ENCODE data around the gene TMEM120B.
A peak's percentile ranks its signal among the peaks of the same experiment; 100 is the strongest.

TMEM120B gene

GRCh38 chr12:121801595-121802484 lies 89.3 kb downstream of the TMEM120B start:
- H3K9me3 Mint-ChIP-seq: no peaks in the 10 kb centered on the region
- H3K27ac Mint-ChIP-seq: peak overlapping the region; percentile 99
- peak; percentile 65 for DNase-seq
- no peaks in the 10 kb centered on the region for H3K27me3 Mint-ChIP-seq
- H3K36me3 Mint-ChIP-seq (ENCODE audit: low read depth): peaks cover 66% of the 10 kb centered on the region
- H3K4me3 Mint-ChIP-seq: peak overlapping the region; percentile 94
- peaks cover 41% of the 10 kb centered on the region for H3K4me1 Mint-ChIP-seq (ENCODE audit: low read depth)

GRCh38 chr12:121802485-121802842 lies 89.9 kb downstream of the TMEM120B start:
- no peaks in the 10 kb centered on the region for H3K27me3 Mint-ChIP-seq
- H3K36me3 Mint-ChIP-seq (ENCODE audit: low read depth): peaks cover 67% of the 10 kb centered on the region
- DNase-seq: no peak
- no peaks in the 10 kb centered on the region for H3K9me3 Mint-ChIP-seq
- peaks cover 45% of the 10 kb centered on the region for H3K4me1 Mint-ChIP-seq (ENCODE audit: low read depth)
- peak overlapping the region; percentile 99 for H3K27ac Mint-ChIP-seq
- H3K4me3 Mint-ChIP-seq: peak overlapping the region; percentile 94

DNA sequence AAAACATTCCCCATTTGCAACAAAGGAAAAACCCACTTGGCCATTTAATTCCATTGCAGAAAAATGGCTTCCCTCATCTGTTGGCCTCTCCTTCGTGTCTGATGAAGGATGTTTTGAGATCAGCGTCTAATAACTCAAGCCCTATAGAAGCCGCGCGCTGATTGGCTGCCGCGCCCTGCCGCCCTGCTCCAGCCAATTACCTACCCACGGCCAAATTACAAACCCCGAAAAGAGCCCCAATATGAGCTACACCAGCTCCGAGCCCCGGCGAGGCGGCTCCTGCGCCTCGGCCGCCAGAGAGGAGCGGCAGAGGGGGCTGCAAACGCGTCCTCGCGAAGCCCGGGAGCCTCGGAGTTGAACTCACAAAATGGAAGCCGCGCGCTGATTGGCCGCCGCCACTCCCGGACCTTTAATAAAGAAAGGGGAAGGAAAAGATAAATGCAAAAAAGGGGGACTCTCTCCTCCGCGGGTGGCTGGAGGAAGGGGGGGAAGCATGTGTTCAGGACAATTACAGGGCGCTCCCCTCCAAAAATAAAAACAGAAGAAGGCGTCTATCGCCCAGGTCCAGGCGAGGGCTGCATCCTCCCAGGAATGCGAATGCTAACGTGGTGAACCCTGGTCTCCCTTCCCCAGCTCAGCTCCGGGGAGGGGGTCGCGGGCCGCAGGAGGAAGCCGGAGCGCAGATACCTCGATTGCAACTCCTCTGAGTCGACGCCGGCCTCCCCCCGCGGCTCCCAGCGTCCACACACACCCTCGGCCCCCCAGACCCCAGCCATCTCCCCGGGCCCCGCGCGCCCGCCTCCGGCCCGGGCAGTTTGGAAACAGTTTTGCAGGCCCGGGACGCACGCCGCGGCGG lies 90.5 kb downstream of the TMEM120B start:
- no peaks in the 10 kb centered on the region for H3K27me3 Mint-ChIP-seq
- DNase-seq: peak; percentile 92

GRCh38 chr12:121803861-121804416 lies 91.4 kb downstream of the TMEM120B start, which contains the start of gene SETD1B:
SETD1B (plus strand) TSS chr12:121804009; CDS start chr12:121804738, 729 bp downstream.
- H3K4me1 Mint-ChIP-seq (ENCODE audit: low read depth): peaks cover 39% of the 10 kb centered on the region
- H3K4me3 Mint-ChIP-seq: peak within 1 kb of the TSS; percentile 94
- H3K36me3 Mint-ChIP-seq (ENCODE audit: low read depth): peaks cover 68% of the 10 kb centered on the region
- DNase-seq: peak; percentile 74
- H3K27ac Mint-ChIP-seq: peak within 1 kb of the TSS; percentile 99
- no peaks in the 10 kb centered on the region for H3K9me3 Mint-ChIP-seq
- H3K27me3 Mint-ChIP-seq: no peaks in the 10 kb centered on the region

More for the DNA sequence above, 90.5 kb downstream of the TMEM120B start:
- peak overlapping the region; percentile 94 for H3K4me3 Mint-ChIP-seq
- peaks cover 44% of the 10 kb centered on the region for H3K4me1 Mint-ChIP-seq (ENCODE audit: low read depth)
- peaks cover 68% of the 10 kb centered on the region for H3K36me3 Mint-ChIP-seq (ENCODE audit: low read depth)
- no peaks in the 10 kb centered on the region for H3K9me3 Mint-ChIP-seq
- peak overlapping the region; percentile 99 for H3K27ac Mint-ChIP-seq

DNA sequence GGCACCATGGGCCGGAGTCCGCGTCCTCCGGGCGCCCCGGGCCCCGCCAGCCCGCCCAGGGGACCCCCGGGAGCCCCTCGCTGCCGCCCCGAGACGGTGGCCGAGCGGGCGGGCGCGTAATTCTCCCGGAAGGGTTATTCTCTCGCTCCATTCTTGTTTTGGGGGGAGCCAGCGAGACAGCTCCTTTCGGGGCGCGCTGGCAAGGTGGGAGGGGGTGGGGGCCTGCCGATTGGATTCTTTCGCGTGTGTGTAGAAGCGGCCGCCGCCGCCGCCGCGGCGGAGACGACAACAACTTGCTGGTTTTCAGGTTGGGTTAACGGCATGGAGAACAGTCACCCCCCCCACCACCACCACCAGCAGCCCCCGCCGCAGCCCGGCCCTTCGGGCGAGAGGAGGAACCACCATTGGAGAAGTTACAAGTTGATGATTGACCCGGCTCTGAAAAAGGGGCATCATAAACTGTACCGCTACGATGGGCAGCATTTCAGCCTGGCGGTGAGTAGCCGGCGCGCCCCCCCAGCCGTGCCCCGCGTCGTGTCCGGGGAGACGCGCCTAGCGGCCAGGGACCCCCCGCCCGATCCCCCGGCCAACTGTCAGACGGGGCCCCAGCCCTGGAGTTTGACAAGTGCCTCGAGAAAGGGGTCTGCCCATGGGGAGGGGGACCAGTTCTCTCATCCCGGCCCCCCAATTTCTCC lies 92.0 kb downstream of the TMEM120B start:
- Mint-ChIP-seq H3K27me3 (no peaks in the 10 kb centered on the region), H3K36me3 (ENCODE audit: low read depth) (peaks cover 69% of the 10 kb centered on the region), H3K4me3 (peak overlapping the region; percentile 93), H3K4me1 (ENCODE audit: low read depth) (peaks cover 39% of the 10 kb centered on the region), H3K27ac (peak overlapping the region; percentile 96), H3K9me3 (no peaks in the 10 kb centered on the region)
- DNase-seq: peak; percentile 71

- H3K27ac Mint-ChIP-seq: peak overlapping the region; percentile 96
Measured at GRCh38 chr12:121805171-121806008, 92.8 kb downstream of the TMEM120B start.

DNA sequence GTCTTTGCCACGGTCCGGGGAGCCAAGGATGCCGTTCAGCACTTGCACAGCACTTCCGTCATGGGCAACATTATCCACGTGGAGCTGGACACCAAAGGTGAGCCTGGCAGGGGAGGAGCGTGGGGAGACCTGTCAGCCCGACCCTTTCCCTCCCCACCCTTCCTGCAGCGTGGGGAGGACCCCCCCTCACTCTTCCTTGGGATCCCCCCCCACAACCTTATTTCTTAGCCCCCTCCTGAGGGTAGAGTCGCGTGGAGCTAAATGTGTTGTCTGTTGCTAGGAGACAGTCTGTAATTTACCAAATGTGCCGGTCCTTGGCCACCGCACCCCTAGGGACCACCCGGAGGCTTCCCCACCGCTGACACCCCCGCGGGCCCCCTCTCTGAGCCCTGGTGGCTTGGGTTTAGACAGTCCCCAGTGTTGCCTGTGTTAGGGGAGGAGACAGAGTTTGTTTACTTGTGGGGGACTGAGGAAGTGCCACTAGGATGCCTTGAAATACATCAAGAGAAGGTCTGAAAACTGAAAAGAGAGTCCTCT lies 93.5 kb downstream of the TMEM120B start:
- peak overlapping the region; percentile 93 for H3K4me3 Mint-ChIP-seq
- peaks cover 80% of the 10 kb centered on the region for H3K36me3 Mint-ChIP-seq (ENCODE audit: low read depth)
- H3K4me1 Mint-ChIP-seq (ENCODE audit: low read depth): peaks cover 52% of the 10 kb centered on the region
- peak overlapping the region; percentile 94 for H3K27ac Mint-ChIP-seq
- H3K9me3 Mint-ChIP-seq: no peaks in the 10 kb centered on the region
- DNase-seq: no peak
- H3K27me3 Mint-ChIP-seq: no peaks in the 10 kb centered on the region

More at GRCh38 chr12:121805171-121806008, 92.8 kb downstream of the TMEM120B start:
- H3K27me3 Mint-ChIP-seq: no peaks in the 10 kb centered on the region
- peak; percentile 52 for DNase-seq
- peaks cover 76% of the 10 kb centered on the region for H3K36me3 Mint-ChIP-seq (ENCODE audit: low read depth)
- H3K4me1 Mint-ChIP-seq (ENCODE audit: low read depth): peaks cover 45% of the 10 kb centered on the region
- H3K4me3 Mint-ChIP-seq: peak overlapping the region; percentile 93
- H3K9me3 Mint-ChIP-seq: no peaks in the 10 kb centered on the region

GRCh38 chr12:121806546-121807423 lies 94.2 kb downstream of the TMEM120B start:
- peaks cover 51% of the 10 kb centered on the region for H3K4me1 Mint-ChIP-seq (ENCODE audit: low read depth)
- no peak for DNase-seq
- H3K27ac Mint-ChIP-seq: peak overlapping the region; percentile 94
- H3K4me3 Mint-ChIP-seq: peak overlapping the region; percentile 93
- peaks cover 80% of the 10 kb centered on the region for H3K36me3 Mint-ChIP-seq (ENCODE audit: low read depth)
- no peaks in the 10 kb centered on the region for H3K27me3 Mint-ChIP-seq
- no peaks in the 10 kb centered on the region for H3K9me3 Mint-ChIP-seq

DNA sequence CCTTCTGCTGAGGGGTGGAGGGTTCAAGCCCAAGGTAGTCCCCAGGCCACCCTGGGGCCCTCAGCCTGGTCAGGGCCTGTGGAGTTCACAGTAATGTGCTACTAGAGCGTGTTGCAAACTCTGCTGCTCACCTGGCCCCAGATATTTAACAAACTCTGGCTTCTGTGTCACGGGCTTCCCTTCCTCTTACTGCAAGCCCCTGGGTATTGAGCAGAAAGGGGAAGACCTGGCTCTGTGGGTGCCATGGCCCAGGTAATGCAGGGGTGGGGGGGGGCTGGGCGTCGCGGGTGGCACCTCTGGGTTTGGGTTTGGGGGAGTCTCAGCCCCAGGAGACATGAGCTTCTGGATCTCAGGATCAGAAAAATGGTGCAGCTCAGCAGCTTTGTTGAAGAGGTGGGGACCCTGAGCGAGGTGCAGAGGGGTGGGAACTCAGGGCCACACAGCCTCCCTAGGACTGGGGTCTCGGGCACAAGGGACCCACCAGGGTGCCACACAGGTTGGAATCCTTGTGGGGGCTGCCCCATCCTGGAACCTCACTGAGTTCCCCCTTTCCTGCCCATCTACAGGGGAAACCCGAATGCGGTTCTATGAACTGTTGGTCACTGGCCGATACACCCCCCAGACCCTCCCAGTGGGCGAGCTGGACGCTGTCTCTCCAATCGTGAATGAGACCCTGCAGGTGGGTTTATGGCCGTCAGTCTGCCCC lies 95.2 kb downstream of the TMEM120B start:
- Mint-ChIP-seq H3K4me1 (ENCODE audit: low read depth) (peaks cover 53% of the 10 kb centered on the region), H3K27me3 (no peaks in the 10 kb centered on the region), H3K27ac (peak overlapping the region; percentile 76), H3K9me3 (no peaks in the 10 kb centered on the region), H3K36me3 (ENCODE audit: low read depth) (peaks cover 80% of the 10 kb centered on the region), H3K4me3 (peak overlapping the region; percentile 93)
- no peak for DNase-seq

DNA sequence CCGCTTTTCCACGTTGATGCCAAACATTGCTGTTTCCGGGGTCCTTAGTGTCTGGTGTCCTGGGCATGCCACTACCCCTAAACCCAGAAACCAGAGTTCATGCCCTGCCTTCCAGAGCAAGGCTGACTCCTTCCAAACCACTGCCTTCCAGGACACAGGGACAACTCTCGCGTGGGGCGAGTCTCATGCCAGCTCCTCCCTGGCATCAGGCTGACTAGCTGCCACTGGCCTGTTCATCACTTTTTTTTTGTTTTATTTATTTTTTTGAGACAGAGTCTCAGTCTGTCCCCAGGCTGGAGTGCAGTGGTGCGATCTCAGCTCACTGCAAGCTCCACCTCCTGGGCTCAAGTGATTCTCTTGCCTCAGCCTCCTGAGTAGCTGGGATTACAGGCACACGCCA lies 96.1 kb downstream of the TMEM120B start:
- no peak overlapping the region for H3K4me3 Mint-ChIP-seq
- no peaks in the 10 kb centered on the region for H3K27me3 Mint-ChIP-seq
- H3K27ac Mint-ChIP-seq: peak overlapping the region; percentile 76
- peaks cover 60% of the 10 kb centered on the region for H3K4me1 Mint-ChIP-seq (ENCODE audit: low read depth)
- peaks cover 84% of the 10 kb centered on the region for H3K36me3 Mint-ChIP-seq (ENCODE audit: low read depth)
- DNase-seq: no peak
- no peaks in the 10 kb centered on the region for H3K9me3 Mint-ChIP-seq

- Mint-ChIP-seq H3K4me3 (no peak overlapping the region), H3K27me3 (no peaks in the 10 kb centered on the region), H3K27ac (peak overlapping the region; percentile 76), H3K4me1 (ENCODE audit: low read depth) (peaks cover 64% of the 10 kb centered on the region), H3K36me3 (ENCODE audit: low read depth) (peaks cover 89% of the 10 kb centered on the region), H3K9me3 (no peaks in the 10 kb centered on the region)
- no peak for DNase-seq
Measured at GRCh38 chr12:121809712-121810116, 97.2 kb downstream of the TMEM120B start.
